Thymus (tissue), 11 donors: Measurements from ENCODE around the gene KIF5A. TPM values are rescaled to one million over a fixed set of nuclear protein-coding genes. Genes with fewer than 3 reads are reported as not detected.

Experiments used
- DNase-seq, 9 donors: peaks; one replicate each; pipeline ENCODE4 v3.0.0-alpha.2; 2013; ENCODE audit warnings: low spot score in 9 of 9, low read depth in 6 of 9, missing footprints in 1 of 9
- H3K27ac ChIP-seq, 2 donors: one replicate each; pipeline ENCODE4 v1.5.1; 2013; ENCODE audit warnings: control low read depth in 1 of 2, low read depth in 1 of 2, low read length in 1 of 2, mild to moderate bottlenecking in 1 of 2, moderate library complexity in 1 of 2
- H3K27me3 ChIP-seq, 2 donors: one replicate each; pipeline ENCODE4 v1.5.1; 2013; ENCODE audit warnings: low read length in 1 of 2; ENCODE audit not compliant: control insufficient read depth in 2 of 2, insufficient read depth in 1 of 2
- H3K36me3 ChIP-seq, 2 donors: one replicate each; pipeline ENCODE4 v1.5.1; 2013; ENCODE audit warnings: low read length in 1 of 2, mild to moderate bottlenecking in 1 of 2, moderate library complexity in 1 of 2; ENCODE audit not compliant: control insufficient read depth in 2 of 2, insufficient read depth in 2 of 2
- H3K4me1 ChIP-seq, 2 donors: one replicate each; pipeline ENCODE4 v1.5.1; 2013; ENCODE audit warnings: low read length in 2 of 2; ENCODE audit not compliant: control insufficient read depth in 2 of 2, insufficient read depth in 2 of 2
- H3K4me3 ChIP-seq, 2 donors: one replicate each; pipeline ENCODE4 v1.5.1; 2013; ENCODE audit warnings: low read length in 2 of 2, control low read depth in 1 of 2, mild to moderate bottlenecking in 1 of 2
- H3K9me3 ChIP-seq, 2 donors: one replicate each; pipeline ENCODE4 v1.5.1; 2013; ENCODE audit warnings: low read length in 1 of 2, mild to moderate bottlenecking in 1 of 2; ENCODE audit not compliant: control insufficient read depth in 2 of 2, insufficient read depth in 1 of 2
- WGBS: extraction: QIAGEN DNeasy Blood & Tissue Kit; methylation state at CpG from one replicate; pipeline ENCODE4 v1.1.7; 2013; 5-methylcytosine and 5-hydroxymethylcytosine counted together
- polyA plus RNA-seq: library from polyadenylated mRNA; stranded (reverse); fragments of 200-250 nt; gene quantifications from one replicate; pipeline ENCODE4 v1.2.3, GENCODE V29; 2013
- total RNA-seq: library from RNA; stranded (reverse); fragments of 120-200 nt; gene quantifications from one replicate; pipeline ENCODE4 v1.2.4, GENCODE V29; 2013
- donor health status: healthy.

KIF5A gene
- total and polyA plus RNA-seq, 2 donors: 0.05 to 0.27 TPM

DNA sequence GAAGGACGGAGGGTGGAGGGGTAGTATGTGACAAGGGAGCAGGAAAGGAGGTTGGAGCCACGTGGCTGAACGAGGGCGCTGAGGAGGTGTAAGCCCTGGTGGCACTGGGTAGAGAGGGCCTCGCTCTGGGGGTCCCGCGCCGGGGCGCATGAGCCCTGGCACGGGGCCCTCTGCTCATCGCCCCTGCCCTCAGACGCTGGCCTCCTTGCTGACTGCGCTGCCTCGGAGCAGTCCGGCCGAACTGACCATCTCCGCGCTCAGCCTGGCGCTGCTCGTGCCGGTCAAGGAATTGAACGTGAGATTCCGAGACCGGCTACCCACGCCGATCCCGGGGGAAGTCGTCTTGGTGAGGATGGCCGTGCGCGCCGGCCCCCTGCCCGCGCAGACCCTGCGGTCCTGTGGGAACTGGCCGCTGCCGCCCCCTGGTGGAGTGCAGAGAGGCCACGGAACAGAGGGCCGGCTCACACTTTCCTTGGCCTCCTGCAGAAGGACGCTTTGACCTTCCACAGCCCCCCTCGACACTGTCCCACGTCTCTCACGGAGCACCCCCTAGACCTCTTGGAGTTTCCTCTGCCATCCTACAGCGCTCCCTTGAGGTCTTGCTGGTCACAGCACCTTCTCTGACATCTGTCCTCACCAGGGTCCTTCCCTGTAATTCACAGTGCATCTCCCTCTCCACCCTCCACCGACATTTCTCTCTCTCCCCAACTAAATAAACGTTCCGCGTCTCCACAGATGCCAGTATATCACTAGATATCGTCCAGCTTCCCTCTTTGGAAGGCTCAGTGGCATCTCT is 71.9 kb downstream of the KIF5A start:
- no peaks in the 10 kb centered on the region for H3K36me3 ChIP-seq
- WGBS: 3% methylated on average over 49 of the region's 49 CpGs
- H3K27ac ChIP-seq: no peak overlapping the region
- H3K4me3 ChIP-seq: peak overlapping the region in 1 of 2 donors; percentile 8
- peaks cover 74 to 99% of the 10 kb centered on the region in 2 donors for H3K27me3 ChIP-seq
- DNase-seq: peak in 2 of 9 donors; percentile 53 to 56
- peaks cover 0 to 10% of the 10 kb centered on the region in 2 donors for H3K9me3 ChIP-seq
- H3K4me1 ChIP-seq: peaks cover 0 to 21% of the 10 kb centered on the region in 2 donors

DNA sequence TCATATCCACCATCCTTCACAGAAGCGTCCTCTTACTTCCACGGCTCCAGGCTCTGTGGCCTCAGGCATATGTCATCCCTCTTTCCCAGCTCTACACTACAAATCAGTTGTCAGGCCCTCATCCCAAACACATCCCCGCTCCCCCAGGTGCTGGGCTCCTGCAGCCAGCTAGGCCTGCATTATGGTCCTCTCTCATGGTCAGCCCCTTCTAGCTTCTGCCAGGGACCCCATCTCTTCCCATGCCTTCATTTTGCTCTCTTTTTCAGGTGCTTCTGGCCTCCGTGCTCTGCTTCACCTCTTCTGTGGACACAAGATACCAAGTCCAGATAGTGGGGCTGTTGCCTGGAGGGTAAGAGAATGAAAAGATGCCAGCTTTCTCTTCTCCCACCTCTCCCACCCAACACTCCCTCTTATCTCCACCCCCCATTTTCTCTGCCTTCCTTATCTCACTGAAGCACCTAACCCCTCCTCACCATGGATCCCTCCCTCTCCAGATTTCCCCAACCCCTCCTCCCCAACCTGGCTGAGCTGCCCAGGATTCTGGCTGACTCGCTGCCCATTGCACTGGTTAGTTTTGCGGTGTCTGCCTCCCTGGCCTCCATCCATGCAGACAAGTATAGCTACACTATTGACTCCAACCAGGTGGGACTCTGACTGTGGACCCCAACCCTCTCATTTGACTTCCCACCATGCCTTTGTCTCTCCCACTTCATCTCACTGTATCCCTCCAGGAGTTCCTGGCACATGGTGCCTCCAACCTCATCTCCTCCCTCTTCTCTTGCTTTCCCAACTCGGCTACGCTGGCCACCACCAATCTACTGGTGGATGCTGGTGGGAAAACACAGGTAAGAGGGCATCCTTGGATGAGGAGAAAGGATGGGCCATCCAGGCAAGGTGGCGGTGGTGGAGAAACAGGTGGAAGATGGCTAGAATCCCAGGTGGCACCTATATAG is 72.7 kb downstream of the KIF5A start:
- peaks cover 0 to 10% of the 10 kb centered on the region in 2 donors for H3K9me3 ChIP-seq
- H3K4me1 ChIP-seq: peaks cover 0 to 21% of the 10 kb centered on the region in 2 donors
- DNase-seq: no peak
- H3K27ac ChIP-seq: no peak overlapping the region
- H3K27me3 ChIP-seq: peaks cover 79 to 100% of the 10 kb centered on the region in 2 donors
- H3K36me3 ChIP-seq: no peaks in the 10 kb centered on the region
- 87% methylated on average over 9 of the region's 9 CpGs for WGBS
- H3K4me3 ChIP-seq: no peak overlapping the region

DNA sequence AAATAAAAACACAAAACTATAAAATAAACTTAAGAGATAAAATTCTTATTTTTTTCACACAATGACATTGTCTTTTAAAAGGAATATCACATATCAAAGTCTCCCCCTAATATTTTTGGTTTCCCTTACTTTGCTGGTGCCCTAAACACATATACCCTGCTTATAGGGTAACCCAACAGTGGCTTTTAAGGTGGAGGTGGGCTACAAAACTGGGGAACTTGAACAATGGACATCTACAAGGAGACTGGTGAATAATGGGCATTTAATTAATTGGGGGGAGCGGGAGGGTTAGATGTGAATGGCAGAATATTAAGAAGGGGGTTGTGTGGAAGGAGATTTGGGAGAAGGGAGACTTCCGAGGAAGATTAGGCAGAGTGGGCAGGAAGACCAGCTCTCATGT is 73.5 kb downstream of the KIF5A start:
- Histone ChIP-seq H3K27me3 (peaks cover 80 to 100% of the 10 kb centered on the region in 2 donors), H3K27ac (no peak overlapping the region), H3K36me3 (no peaks in the 10 kb centered on the region), H3K4me3 (no peak overlapping the region), H3K9me3 (peaks cover 0 to 10% of the 10 kb centered on the region in 2 donors), H3K4me1 (peaks cover 0 to 21% of the 10 kb centered on the region in 2 donors)
- no peak for DNase-seq
- 68% methylated on average over 2 of the region's 2 CpGs for WGBS

DNA sequence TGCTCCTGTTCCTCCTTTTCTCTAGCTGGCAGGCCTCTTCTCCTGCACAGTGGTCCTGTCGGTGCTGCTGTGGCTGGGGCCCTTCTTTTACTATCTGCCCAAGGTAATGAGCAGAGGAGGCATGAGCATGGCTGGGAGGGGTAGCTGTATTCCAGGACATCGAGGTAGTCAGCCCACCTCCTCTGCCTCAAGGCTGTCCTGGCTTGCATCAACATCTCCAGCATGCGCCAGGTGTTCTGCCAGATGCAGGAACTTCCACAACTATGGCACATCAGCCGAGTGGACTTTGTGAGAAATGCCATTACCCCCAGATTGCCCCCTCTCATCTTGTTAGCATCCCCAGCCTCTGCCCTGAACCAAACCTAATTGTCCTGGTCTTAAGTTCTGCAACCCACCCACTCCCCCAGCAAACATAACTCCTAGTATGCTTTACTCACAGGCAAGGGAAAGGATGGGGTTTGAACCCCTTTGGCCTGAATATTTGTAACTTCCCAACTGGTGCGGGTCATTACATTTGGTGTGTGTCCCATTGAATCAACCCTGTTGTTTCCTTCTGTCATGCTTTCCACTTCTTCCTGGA is 74.1 kb downstream of the KIF5A start:
- peaks cover 0 to 21% of the 10 kb centered on the region in 2 donors for H3K4me1 ChIP-seq
- no peak overlapping the region for H3K27ac ChIP-seq
- peaks cover 80 to 100% of the 10 kb centered on the region in 2 donors for H3K27me3 ChIP-seq
- peaks cover 0 to 10% of the 10 kb centered on the region in 2 donors for H3K9me3 ChIP-seq
- 60% methylated on average over 5 of the region's 5 CpGs for WGBS
- no peaks in the 10 kb centered on the region for H3K36me3 ChIP-seq
- H3K4me3 ChIP-seq: no peak overlapping the region
- DNase-seq: no peak

DNA sequence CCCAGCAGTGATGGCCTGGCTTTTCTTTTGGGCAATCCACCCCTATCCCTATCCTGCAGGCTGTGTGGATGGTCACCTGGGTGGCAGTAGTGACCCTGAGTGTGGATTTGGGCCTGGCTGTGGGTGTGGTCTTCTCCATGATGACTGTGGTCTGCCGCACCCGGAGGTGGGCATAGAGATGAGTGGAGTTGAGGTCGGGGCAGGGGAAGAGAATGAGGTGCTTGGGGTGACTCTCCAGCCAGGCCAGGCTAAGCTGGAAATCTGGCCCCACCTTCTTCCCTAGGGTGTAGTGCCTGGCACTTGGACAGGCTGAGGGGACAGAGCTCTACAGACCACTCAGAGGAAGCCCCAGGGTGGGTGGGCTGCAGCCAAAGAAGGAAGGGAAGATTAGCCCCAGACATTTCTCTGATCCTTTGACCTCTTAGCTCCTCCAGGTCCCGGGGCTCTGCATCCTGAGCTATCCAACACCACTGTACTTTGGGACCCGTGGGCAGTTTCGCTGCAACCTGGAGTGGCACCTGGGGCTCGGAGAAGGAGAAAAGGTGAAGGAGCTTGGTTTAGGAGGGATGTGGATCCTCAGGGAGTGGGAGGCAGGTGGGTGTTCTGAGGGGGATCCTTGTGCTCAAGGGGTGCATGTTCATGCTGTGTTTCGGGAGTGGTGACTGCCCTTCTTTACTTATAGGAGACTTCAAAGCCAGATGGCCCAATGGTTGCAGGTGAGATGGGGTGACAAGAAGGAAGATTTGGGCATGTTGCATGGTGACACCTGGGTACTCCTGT is 74.8 kb downstream of the KIF5A start:
- no peak for DNase-seq
- Histone ChIP-seq H3K4me3 (no peak overlapping the region), H3K9me3 (peaks cover 0 to 10% of the 10 kb centered on the region in 2 donors), H3K27me3 (peaks cover 78 to 100% of the 10 kb centered on the region in 2 donors), H3K36me3 (no peaks in the 10 kb centered on the region), H3K4me1 (peaks cover 0 to 16% of the 10 kb centered on the region in 2 donors), H3K27ac (no peak overlapping the region)
- 91% methylated on average over 8 of the region's 8 CpGs for WGBS

DNA sequence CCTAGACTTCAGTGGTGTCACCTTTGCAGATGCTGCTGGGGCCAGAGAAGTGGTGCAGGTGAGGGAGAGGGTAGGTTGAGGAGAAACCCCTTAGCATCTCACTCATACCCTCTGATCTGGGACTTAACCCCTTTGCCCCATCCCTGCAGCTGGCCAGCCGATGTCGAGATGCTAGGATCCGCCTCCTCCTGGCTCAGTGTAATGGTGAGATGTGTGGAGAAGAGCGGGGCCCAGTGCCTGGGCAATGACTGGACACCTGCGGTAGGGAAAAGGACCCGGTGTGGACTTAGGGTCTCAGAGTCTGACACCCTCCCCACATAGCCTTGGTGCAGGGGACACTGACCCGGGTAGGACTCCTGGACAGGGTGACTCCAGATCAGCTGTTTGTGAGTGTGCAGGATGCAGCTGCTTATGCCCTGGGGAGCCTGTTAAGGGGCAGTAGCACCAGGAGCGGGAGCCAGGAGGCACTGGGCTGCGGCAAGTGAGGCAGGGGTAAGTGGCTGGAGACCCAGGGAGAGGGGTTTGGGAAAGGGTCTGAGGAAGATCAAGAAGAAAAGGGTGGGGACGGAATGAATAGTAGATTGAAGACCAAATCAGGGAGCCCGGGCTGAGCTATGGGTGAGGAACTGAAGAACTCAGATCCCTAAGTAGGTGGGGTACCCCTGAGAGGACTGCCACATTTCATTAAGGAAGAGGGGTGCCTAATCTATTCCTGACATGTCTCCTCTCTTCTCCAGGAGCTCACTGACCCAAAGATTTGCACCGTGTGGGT is 75.6 kb downstream of the KIF5A start:
- DNase-seq: no peak
- Histone ChIP-seq H3K36me3 (no peaks in the 10 kb centered on the region), H3K4me1 (peaks cover 0 to 14% of the 10 kb centered on the region in 2 donors), H3K27me3 (peaks cover 78 to 100% of the 10 kb centered on the region in 2 donors), H3K27ac (no peak overlapping the region), H3K4me3 (no peak overlapping the region), H3K9me3 (peaks cover 0 to 10% of the 10 kb centered on the region in 2 donors)
- 80% methylated on average over 12 of the region's 12 CpGs for WGBS

DNA sequence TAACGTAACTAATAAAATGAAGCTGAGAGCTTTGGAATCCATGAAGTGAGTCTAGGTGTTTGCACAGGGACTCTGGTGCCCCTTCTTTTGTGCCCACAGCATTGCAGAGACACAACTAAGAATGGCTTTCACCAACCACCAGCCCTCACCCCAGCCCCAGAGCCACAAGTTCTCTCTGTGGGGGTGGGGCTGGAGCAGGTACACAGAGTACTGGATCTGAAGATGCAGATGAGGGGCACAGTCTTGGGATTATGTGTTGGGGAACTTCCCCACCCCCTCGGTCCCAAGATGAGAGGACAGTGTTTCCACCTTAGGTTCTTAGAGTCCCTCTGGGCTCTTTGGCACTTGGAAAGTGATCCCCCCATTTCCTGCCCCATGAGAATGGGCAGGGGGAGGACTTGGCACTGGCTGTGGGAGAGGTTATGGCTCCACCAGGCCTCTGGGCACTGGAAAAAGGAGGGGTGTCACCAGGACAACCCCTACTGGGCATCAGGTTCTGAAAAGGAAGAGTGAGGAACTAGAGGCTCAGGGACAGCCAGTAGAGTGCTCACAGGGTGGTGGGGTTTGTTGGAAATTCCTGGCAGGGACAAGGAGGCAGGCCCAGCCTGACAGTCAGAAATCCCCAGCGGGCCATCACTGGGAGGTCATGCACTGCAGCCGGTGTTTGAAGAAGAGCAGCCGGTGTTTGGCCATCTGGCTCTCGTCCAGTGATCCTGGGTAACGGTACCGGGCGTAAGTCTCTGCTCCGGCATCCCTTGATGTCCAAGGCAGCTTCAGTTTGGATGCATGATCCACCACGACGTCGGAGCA is 76.5 kb downstream of the KIF5A start:
- H3K9me3 ChIP-seq: peaks cover 0 to 2% of the 10 kb centered on the region in 2 donors
- peaks cover 78 to 100% of the 10 kb centered on the region in 2 donors for H3K27me3 ChIP-seq
- H3K4me3 ChIP-seq: no peak overlapping the region
- 47% methylated on average over 13 of the region's 13 CpGs for WGBS
- H3K27ac ChIP-seq: no peak overlapping the region
- no peak for DNase-seq
- no peaks in the 10 kb centered on the region for H3K36me3 ChIP-seq
- peaks cover 0 to 7% of the 10 kb centered on the region in 2 donors for H3K4me1 ChIP-seq
